ENCODE measurements around the gene CD2. TPM values are rescaled to one million over a fixed set of nuclear protein-coding genes. Genes with fewer than 3 reads are reported as not detected.

CD2 gene
- total and polyA plus RNA-seq, 7 donors, result 0.21 to 0.62 (median 0.42) TPM

GRCh38 chr1:116735246-116735645, 19.0 kb upstream of the CD2 start:
- 83 to 88% (median 86%) methylated on average over 8 of the region's 8 CpGs for WGBS, 3 donors
- Histone ChIP-seq H3K4me3 (no peak overlapping the region), H3K9me3 (no peaks in the 10 kb centered on the region), H3K27me3 (ENCODE audit: insufficient read depth in 3 of 3, low read length in 2 of 3) (peaks cover 0 to 2% (median 0%) of the 10 kb centered on the region in 3 donors), H3K36me3 (ENCODE audit: insufficient read depth in 1 of 2, low read depth in 1 of 2) (no peaks in the 10 kb centered on the region), H3K4me1 (no peaks in the 10 kb centered on the region), H3K27ac (no peak overlapping the region)
- intact Hi-C loops (cut with DNase I), result loop anchor here in 1 of 2 donors (5.0 kb wide), 1 partner anchor 322 kb away; no protein-coding TSS in a partner anchor
- DNase-seq (no peak), ATAC-seq (no peak)
- no peak for TF ChIP-seq CTCF (IDR thresholded peaks at IDR 0.05)

DNA sequence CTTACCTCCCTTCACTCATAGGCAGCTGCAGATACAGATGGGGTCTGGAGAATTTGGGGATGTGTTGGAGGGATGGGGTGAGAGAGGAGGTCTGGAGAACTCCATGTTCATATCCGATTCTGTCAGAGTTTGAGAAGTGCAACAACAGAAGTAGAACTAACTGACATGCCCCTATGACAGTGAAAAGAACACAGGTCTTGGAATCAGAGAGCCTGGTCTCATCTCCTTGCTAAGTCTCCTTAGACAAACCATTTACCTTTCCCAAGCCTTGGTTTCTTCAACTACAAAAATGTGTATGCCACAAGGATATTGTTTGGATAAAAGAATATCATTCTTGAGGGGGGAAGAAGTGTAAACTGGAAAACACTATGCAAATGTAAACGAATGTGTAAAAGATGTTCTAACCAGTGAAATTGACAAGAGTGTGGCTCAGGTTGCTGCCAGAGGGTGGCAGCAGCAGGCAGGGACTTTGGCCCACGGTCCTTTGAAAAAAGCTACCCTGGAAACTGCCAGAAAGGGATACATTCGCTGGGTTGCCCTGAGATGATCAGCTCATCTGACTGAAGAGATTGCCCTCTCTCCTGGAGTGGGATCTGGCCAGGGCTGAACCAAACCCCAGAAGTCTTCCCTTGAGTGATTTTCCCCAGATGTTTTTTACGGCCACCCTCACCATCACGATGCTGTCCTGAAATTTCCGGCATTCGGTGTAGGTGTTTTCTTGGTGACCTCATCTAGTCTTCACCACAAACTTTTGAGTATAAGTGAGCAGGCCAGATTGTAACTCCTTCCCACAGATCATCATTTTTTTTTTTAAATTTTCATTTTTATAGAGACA, 17.0 kb upstream of the CD2 start:
- no peak overlapping the region for H3K4me3 ChIP-seq
- 47 to 52% (median 48%) methylated on average over 8 of the region's 8 CpGs for WGBS, 3 donors
- H3K27ac ChIP-seq, result no peak overlapping the region
- ATAC-seq (peak in 3 of 4 donors; percentile 39 to 61 (median 49)), DNase-seq (peak in 1 of 2 donors; percentile 39)
- intact Hi-C loops (cut with DNase I), result loop anchor here (2.0 to 5.0 kb wide), 2 partner anchors 318 to 320 kb away; no protein-coding TSS in a partner anchor
- no peaks in the 10 kb centered on the region for H3K9me3 ChIP-seq
- peak; percentile 64 for TF ChIP-seq CTCF (IDR thresholded peaks at IDR 0.05)
- H3K36me3 ChIP-seq (ENCODE audit: insufficient read depth in 1 of 2, low read depth in 1 of 2), result no peaks in the 10 kb centered on the region
- no peaks in the 10 kb centered on the region for H3K27me3 ChIP-seq (ENCODE audit: insufficient read depth in 3 of 3, low read length in 2 of 3)
- no peaks in the 10 kb centered on the region for H3K4me1 ChIP-seq

DNA sequence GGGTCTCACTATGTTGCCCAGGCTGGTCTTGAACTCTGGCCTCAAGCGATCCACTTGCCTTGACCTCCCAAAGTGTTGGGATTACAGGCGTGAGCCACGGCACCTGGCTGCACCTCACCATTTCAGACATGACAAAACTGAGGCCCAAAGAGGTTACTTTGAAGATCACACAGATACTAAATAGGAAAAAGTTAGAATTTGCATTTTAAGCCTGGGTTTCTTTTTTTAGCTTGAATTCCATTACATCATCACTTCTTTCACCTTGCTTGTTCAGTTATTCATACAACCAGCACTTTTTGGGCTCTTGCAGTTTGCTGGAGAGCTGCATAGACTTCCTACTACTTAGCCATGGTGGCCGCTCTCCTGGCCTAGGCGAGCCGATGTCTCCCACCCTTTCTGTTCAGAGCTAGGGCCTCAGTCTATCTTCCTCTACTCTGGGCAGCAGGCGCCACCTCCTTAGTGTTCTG, 16.3 kb upstream of the CD2 start:
- no peak for TF ChIP-seq CTCF (IDR thresholded peaks at IDR 0.05)
- no peaks in the 10 kb centered on the region for H3K36me3 ChIP-seq (ENCODE audit: insufficient read depth in 1 of 2, low read depth in 1 of 2)
- peaks cover under 1% of the 10 kb centered on the region for H3K9me3 ChIP-seq
- H3K27me3 ChIP-seq (ENCODE audit: insufficient read depth in 3 of 3, low read length in 2 of 3), result no peaks in the 10 kb centered on the region
- no peak for ATAC-seq
- H3K4me3 ChIP-seq, result no peak overlapping the region
- DNase-seq, result no peak
- whole genome bisulfite sequencing, 3 donors, result 93 to 94% (median 93%) methylated on average over 7 of the region's 7 CpGs
- intact Hi-C loops (cut with DNase I), result loop anchor here (2.0 to 5.0 kb wide), 2 partner anchors 317 to 319 kb away; no protein-coding TSS in a partner anchor
- no peaks in the 10 kb centered on the region for H3K4me1 ChIP-seq
- H3K27ac ChIP-seq, result no peak overlapping the region

DNA sequence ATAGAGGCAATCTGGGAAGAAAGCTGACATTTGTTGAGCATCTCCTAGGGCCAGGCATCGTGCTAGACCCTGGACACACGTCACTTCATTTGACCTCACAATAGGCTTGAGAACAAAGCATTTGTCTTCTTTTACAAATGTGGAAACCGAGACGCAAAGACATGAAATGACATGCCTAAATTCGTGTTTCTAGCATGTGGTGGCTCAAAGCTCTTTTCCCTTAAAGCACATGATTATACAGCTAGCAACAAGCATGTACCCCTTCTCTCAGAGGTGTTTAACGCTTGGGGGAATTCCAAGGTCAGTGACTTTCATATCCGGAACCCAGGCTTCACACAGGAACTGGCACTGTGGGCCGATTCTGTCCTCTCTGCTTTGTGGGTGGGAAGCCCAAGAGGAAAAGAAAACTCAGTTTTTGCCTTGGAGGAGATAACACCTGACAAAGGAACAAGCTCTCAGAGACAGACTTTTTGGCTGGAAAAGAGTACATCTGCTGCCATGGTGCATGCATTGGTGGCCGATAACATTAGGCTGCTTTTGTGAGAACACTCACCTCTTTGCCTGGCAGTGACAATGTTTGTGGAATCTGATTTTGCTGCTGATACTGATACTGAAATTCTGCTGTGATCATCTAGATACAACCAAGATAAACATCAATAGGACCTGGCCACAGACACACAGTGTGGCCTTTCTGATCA, 15.4 kb upstream of the CD2 start:
- no peak for TF ChIP-seq CTCF (IDR thresholded peaks at IDR 0.05)
- no peak for ATAC-seq
- Histone ChIP-seq H3K4me1 (no peaks in the 10 kb centered on the region), H3K27ac (no peak overlapping the region), H3K9me3 (peaks cover 8% of the 10 kb centered on the region), H3K27me3 (ENCODE audit: insufficient read depth in 3 of 3, low read length in 2 of 3) (no peaks in the 10 kb centered on the region), H3K36me3 (ENCODE audit: insufficient read depth in 1 of 2, low read depth in 1 of 2) (no peaks in the 10 kb centered on the region), H3K4me3 (no peak overlapping the region)
- 74 to 87% (median 76%) methylated on average over 9 of the region's 9 CpGs for WGBS, 3 donors
- intact Hi-C loops (cut with DNase I), result loop anchor here in 1 of 2 donors (5.0 kb wide), 1 partner anchor 318 kb away; no protein-coding TSS in a partner anchor
- no peak for DNase-seq
